ENCODE results near the gene TTLL5.

GRCh38 chr14:75832621-75833297 is 171.7 kb downstream of the TTLL5 start:
- TF ChIP-seq, protein P1, sequence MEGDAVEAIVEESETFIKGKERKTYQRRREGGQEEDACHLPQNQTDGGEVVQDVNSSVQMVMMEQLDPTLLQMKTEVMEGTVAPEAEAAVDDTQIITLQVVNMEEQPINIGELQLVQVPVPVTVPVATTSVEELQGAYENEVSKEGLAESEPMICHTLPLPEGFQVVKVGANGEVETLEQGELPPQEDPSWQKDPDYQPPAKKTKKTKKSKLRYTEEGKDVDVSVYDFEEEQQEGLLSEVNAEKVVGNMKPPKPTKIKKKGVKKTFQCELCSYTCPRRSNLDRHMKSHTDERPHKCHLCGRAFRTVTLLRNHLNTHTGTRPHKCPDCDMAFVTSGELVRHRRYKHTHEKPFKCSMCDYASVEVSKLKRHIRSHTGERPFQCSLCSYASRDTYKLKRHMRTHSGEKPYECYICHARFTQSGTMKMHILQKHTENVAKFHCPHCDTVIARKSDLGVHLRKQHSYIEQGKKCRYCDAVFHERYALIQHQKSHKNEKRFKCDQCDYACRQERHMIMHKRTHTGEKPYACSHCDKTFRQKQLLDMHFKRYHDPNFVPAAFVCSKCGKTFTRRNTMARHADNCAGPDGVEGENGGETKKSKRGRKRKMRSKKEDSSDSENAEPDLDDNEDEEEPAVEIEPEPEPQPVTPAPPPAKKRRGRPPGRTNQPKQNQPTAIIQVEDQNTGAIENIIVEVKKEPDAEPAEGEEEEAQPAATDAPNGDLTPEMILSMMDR (IDR thresholded peaks at IDR 0.05): no peak
- TF ChIP-seq POLR2A (IDR thresholded peaks at IDR 0.05) (no peak), POLR2AphosphoS5 (IDR thresholded peaks at IDR 0.05) (no peak), EP300 (IDR thresholded peaks at IDR 0.05) (no peak)
